LNCAP (cell line): ENCODE data around the gene SMARCB1.

ENCODE experiments used
- TF ChIP-seq, protein P1 (sequence below): fragments of 450-650 bp; IDR thresholded peaks from 2 replicates; pipeline ENCODE4 v1.5.1; 2017; ENCODE audit warnings: mild to moderate bottlenecking

Gene SMARCB1

GRCh38 chr22:23884140-23884539, 97.4 kb downstream of the SMARCB1 start:
- TF ChIP-seq, protein P1, sequence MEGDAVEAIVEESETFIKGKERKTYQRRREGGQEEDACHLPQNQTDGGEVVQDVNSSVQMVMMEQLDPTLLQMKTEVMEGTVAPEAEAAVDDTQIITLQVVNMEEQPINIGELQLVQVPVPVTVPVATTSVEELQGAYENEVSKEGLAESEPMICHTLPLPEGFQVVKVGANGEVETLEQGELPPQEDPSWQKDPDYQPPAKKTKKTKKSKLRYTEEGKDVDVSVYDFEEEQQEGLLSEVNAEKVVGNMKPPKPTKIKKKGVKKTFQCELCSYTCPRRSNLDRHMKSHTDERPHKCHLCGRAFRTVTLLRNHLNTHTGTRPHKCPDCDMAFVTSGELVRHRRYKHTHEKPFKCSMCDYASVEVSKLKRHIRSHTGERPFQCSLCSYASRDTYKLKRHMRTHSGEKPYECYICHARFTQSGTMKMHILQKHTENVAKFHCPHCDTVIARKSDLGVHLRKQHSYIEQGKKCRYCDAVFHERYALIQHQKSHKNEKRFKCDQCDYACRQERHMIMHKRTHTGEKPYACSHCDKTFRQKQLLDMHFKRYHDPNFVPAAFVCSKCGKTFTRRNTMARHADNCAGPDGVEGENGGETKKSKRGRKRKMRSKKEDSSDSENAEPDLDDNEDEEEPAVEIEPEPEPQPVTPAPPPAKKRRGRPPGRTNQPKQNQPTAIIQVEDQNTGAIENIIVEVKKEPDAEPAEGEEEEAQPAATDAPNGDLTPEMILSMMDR, result no peak
